Epidermal melanocyte (primary cell): ENCODE data around the gene CIPC.

Experiments used
- DNase-seq: peaks from one replicate; pipeline ENCODE4 v3.0.0; 2011; ENCODE audit warnings: low spot score; ENCODE audit not compliant: insufficient read length

The CIPC gene

DNA sequence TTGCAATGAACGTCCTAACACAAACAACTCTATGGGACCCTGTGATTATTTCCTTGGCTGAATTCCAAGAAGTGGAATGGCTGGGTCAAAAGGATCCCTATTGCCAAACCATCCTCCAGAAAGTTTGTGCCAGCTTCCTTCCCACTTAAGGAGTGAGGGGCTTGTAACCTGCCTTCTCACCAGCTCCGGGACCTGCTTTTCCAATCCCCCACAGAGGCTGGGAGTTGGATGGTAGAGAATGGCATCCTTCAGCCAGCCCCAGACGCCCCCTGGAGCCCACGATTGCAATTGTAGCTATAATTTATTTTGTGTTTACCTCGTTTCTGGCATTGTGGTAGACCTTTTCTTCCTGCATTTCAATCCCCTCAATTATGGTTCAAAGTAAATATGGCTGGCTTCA is 53.2 kb downstream of the CIPC start:
- no peak for DNase-seq

DNA sequence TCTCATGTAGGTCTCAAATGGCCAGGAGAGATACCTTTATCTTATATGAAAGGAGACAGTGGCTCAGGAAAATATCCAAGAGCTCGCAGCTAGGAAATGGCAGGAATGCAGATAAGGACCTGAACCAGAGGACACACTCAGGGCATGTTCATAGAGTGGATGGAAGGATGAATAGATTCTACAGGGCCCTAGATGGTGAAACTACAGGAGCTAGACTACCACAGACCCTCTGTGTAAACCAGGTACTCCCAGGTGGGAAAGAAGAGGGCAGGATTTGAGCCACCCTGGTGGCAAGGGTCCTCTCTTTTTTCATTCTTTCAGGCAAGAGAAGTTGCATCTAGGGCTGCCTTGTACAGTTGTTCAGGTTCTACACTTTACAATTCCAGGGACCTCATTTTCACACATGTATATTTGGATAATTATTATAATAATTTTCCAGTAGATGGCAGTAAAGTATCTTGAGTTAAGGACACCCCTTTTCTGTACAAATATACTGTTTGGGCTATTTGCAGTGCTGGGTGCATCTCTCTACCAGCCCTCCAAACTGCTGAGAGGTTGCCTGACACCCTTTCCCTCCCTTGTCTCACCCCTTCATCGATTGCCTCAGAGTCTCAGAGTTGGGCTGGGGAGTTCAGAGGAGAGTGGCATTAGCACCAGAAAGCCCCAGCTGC is 54.0 kb downstream of the CIPC start:
- DNase-seq, result no peak

DNA sequence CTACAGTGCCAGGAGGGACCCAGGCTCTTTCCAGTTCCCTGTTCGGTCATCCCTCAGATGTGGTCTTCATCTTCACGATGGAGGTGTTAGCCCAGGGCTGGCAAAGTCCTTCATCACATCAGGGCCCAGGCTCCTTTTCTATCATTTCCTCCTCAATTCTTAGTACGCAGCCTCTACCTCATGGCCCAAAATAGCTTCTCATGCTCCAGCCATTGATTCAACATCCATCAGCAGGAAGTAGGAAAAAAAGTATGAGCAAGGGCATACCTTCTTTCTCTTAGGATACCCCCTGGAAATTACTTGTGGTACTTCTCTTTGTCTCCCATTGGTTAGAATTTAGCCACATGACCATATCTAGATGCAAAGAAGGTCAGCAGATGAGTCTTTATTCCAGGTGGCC is 55.7 kb downstream of the CIPC start:
- DNase-seq, result no peak

DNA sequence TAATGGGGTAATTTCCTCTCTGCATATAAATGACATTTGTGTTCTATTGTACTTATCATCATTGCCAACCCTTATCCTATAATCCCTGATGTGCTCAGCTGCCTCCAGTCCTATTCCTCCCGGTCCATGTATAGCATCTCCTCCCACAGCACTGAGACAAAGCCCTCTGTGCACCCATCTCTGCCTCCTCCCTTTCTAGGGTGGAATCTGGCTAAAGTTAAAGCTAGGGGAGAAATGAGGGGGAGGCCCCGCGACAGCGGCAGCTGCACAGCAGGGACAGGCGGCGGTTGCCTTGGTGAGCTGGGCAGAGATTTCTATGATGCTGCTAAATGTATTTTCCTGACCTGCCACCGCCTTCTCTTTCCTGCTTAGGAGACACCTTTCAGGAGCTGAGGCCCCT is 56.4 kb downstream of the CIPC start:
- no peak for DNase-seq

DNA sequence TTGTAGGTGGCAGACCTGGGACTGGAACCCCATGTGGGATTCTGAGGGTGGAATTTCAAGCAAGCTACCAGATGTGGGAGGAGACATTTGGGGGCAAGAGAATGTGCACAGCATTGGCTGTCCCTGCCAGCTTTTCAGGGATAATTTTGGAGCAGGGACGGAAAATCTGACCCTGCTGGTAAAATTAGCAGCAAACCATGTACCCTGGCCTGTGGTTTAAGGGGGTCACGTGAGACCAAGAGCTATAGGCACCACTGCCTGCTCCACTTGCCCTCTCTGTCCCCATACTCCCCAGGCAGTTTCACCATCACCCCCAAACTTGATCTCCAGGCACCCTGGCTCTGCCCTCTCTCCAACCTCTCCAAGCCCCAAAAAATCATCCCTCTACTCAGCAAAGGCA is 57.0 kb downstream of the CIPC start:
- no peak for DNase-seq

DNA sequence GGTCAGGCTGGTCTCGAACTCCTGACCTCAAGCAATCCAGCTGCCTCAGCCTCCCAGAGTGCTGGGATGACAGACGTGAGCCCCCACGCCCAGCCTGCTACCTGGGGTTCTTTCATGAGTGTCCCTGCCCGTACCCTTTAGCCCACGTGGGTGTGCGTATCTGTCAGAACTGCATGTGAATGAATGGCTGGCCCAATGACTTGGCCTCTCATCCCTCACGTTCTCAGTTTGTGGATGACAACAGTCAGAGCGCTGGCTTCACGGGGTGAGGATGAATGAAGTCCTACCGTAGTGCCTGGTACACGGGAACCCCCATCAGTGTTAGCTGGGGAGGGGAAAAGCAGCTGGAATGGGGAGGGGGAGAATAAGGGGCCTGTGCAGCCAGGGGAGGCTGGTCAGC is 59.7 kb downstream of the CIPC start:
- no peak for DNase-seq

DNA sequence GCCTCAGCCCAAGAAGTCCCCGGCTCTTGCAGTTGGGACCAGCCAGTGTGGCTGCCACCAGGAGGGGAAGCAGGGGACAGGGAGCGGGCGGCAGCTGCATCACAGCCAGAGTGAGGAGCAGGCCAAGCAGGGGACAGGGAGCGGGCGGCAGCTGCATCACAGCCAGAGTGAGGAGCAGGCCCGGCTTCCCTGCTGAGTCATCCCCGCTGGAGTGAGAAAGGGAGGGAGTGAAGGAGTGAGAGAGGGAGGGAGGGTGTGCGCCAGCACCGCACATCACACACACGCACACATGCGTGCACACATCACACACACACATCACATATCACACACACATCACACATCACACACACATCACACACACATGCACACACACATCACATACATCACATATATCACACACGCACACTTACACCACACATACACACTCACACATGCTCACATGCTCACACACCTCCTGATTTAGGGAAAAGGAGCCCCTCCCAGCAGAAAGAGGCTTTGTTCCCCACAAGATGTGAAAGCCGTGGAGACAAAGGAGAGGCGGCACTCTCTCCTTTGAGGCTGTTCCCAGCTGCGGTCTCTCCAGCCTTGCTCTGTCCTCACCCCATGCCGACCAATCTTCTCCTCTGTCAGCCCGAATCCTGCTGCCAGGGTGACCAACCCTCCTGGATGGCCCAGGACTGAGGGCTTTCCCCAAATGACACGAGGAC is 60.3 kb downstream of the CIPC start:
- no peak for DNase-seq

DNA sequence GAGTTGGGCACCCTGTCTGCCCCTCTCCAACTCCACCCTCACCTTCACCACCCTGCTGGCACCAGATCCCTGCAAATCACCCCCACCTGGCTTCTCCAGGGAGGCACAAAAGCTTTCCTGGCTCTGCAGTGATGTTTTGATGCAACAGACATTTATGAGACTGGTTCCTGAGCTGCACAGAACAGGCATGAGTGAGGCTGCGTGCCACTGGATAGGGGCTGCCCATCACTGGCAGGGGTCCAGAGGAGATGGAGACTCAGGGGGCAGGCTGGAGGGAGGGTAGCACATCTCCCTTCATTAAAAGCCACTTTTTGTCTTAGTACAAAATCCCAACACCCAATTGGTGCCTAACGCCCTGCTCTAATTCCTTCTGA is 60.8 kb downstream of the CIPC start:
- no peak for DNase-seq

DNA sequence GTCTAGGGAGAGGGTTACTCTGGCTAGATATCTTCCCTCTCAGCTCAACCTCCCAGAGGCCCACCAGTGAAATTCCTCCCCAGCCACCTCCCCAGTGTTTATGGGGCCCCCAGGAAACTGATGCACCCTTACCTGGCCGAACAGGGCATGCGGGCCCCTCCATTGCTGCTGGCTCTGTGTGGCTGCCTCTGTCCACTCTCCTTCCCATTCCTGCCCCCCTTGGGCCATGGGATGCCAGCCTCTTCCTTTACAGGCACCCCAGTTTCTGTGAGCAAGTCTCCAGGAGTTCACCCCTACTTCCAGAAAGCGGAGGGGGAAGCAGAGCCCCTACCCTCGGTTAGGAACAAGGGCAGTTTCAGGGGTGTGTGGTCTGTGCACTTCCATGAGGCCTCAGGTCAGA is 63.0 kb downstream of the CIPC start:
- no peak for DNase-seq
